Measurements from ENCODE around the gene PCDHGB4. TPM values are rescaled to one million over a fixed set of nuclear protein-coding genes. Genes with fewer than 3 reads are reported as not detected.
"Not testable (repeated sequence)": the region's sequence is repeated elsewhere in the genome, so short reads cannot be mapped to it uniquely, and the experiment has no call there.

PCDHGB4 gene
- total RNA-seq, 1 donor from 2014 or later, result 19.5 TPM

- DNase-seq (ENCODE audit: extremely low read depth, low read depth, low spot score), result not testable (repeated sequence)
These were observed 10.5 kb downstream of the PCDHGB4 start, which contains the start of gene PCDHGB5 for GRCh38 chr5:141397756-141398551. Gene PCDHGB5, plus strand, starts transcription at chr5:141397947. Its CDS starts 181 bp downstream, at chr5:141398128.

- no peak for DNase-seq (ENCODE audit: extremely low read depth, low read depth, low spot score)
These were observed 11.1 kb downstream of the PCDHGB4 start for GRCh38 chr5:141398608-141399007.

GRCh38 chr5:141399555-141400258 lies 12.2 kb downstream of the PCDHGB4 start:
- DNase-seq (ENCODE audit: extremely low read depth, low read depth, low spot score), result no peak

GRCh38 chr5:141402553-141403243 lies 15.2 kb downstream of the PCDHGB4 start, which contains the start of gene PCDHGA9:
Gene PCDHGA9, plus strand, starts transcription at chr5:141402778. Its CDS starts 175 bp downstream, at chr5:141402953.
- DNase-seq (ENCODE audit: extremely low read depth, low read depth, low spot score), result no peak

GRCh38 chr5:141403387-141403786 lies 15.9 kb downstream of the PCDHGB4 start:
- no peak for DNase-seq (ENCODE audit: extremely low read depth, low read depth, low spot score)

- not testable (repeated sequence) for DNase-seq (ENCODE audit: extremely low read depth, low read depth, low spot score)
These were observed 20.4 kb downstream of the PCDHGB4 start, which contains the start of gene PCDHGB6 for GRCh38 chr5:141407790-141408505. Gene PCDHGB6, plus strand, starts transcription at chr5:141408021. Its CDS starts 182 bp downstream, at chr5:141408203.

GRCh38 chr5:141409598-141410306 lies 22.3 kb downstream of the PCDHGB4 start:
- DNase-seq (ENCODE audit: extremely low read depth, low read depth, low spot score), result no peak

GRCh38 chr5:141411575-141411974 lies 24.1 kb downstream of the PCDHGB4 start:
- DNase-seq (ENCODE audit: extremely low read depth, low read depth, low spot score), result no peak

GRCh38 chr5:141412854-141413539 lies 25.5 kb downstream of the PCDHGB4 start, which contains the start of gene PCDHGA10:
Gene PCDHGA10, plus strand, starts transcription at chr5:141412987. Its CDS starts 189 bp downstream, at chr5:141413176.
- DNase-seq (ENCODE audit: extremely low read depth, low read depth, low spot score), result no peak

GRCh38 chr5:141413540-141414069 lies 26.1 kb downstream of the PCDHGB4 start:
- DNase-seq (ENCODE audit: extremely low read depth, low read depth, low spot score), result no peak

GRCh38 chr5:141414548-141415274 lies 27.2 kb downstream of the PCDHGB4 start:
- not testable (repeated sequence) for DNase-seq (ENCODE audit: extremely low read depth, low read depth, low spot score)

GRCh38 chr5:141415275-141415618 lies 27.7 kb downstream of the PCDHGB4 start:
- not testable (repeated sequence) for DNase-seq (ENCODE audit: extremely low read depth, low read depth, low spot score)

GRCh38 chr5:141417494-141418172 lies 30.1 kb downstream of the PCDHGB4 start, which contains the start of gene PCDHGB7:
Gene PCDHGB7, plus strand, starts transcription at chr5:141417677. Its CDS starts 183 bp downstream, at chr5:141417860.
- not testable (repeated sequence) for DNase-seq (ENCODE audit: extremely low read depth, low read depth, low spot score)

- no peak for DNase-seq (ENCODE audit: extremely low read depth, low read depth, low spot score)
These were observed 31.8 kb downstream of the PCDHGB4 start for GRCh38 chr5:141419074-141419880.

- no peak for DNase-seq (ENCODE audit: extremely low read depth, low read depth, low spot score)
These were observed 33.5 kb downstream of the PCDHGB4 start, which contains the start of gene PCDHGA11 for GRCh38 chr5:141420855-141421488. Gene PCDHGA11, plus strand, starts transcription at chr5:141421051. Its CDS starts 177 bp downstream, at chr5:141421228.

- DNase-seq (ENCODE audit: extremely low read depth, low read depth, low spot score), result no peak
These were observed 34.0 kb downstream of the PCDHGB4 start for GRCh38 chr5:141421489-141421855.

Data from glomerular endothelial cell (primary cell).